Gastrocnemius medialis (tissue), 4 donors: Measurements from ENCODE around the gene TATDN3.

ENCODE experiments used
- POLR2A ChIP-seq, 2 donors: fragments of 450-650 bp; IDR thresholded peaks; one replicate each; pipeline ENCODE4 v1.6.1; 2017; ENCODE audit warnings: antibody characterized with exemption in 2 of 2, mild to moderate bottlenecking in 2 of 2, moderate library complexity in 2 of 2
- TF ChIP-seq, protein P1 (sequence below), 5 experiments: fragments of 450-650 bp in 3 of 5; fragments of 200-600 bp in 2 of 5; sonication (generic) in 2 of 5; IDR thresholded peaks in 4 of 5; conservative IDR thresholded peaks in 1 of 5; 1 replicate in 4 of 5; 2 replicates in 1 of 5; pipeline ENCODE4 v1.5.1; 2016 to 2019; ENCODE audit warnings: antibody characterized with exemption in 5 of 5, mild to moderate bottlenecking in 3 of 5, moderate library complexity in 3 of 5

DNA sequence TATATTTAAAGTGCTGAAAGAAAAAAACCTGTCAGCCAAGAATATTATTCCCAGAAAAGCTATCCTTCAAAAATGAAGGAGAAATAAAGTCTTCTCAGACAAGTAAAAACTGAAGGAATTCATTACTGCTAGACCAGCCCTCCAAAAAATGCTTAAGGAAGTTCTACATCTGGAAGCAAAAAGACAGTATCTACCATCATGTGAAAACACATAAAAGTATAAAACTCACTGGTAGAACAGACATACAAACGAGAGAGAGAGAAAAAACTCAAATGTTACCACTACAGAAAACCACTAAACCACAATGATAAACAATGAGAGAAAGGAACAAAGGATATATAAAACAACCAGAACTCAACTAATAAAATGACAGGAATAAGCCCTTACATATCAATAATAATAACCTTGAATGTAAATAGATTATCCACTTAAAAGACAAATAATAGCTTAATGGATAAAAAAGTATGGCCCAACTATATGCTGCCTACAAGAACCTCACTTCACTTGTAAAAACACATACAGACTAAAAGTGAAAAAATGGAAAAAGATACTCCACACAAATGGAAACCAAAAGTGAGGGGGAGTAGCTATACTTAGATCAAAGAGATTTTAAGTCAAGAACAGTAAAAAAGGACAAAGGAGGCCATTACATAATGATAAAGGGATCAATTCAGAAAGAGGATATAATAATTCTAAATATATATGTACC is 22.1 kb upstream of the TATDN3 start:
- TF ChIP-seq POLR2A (IDR thresholded peaks at IDR 0.05), result no peak
- TF ChIP-seq, protein P1, sequence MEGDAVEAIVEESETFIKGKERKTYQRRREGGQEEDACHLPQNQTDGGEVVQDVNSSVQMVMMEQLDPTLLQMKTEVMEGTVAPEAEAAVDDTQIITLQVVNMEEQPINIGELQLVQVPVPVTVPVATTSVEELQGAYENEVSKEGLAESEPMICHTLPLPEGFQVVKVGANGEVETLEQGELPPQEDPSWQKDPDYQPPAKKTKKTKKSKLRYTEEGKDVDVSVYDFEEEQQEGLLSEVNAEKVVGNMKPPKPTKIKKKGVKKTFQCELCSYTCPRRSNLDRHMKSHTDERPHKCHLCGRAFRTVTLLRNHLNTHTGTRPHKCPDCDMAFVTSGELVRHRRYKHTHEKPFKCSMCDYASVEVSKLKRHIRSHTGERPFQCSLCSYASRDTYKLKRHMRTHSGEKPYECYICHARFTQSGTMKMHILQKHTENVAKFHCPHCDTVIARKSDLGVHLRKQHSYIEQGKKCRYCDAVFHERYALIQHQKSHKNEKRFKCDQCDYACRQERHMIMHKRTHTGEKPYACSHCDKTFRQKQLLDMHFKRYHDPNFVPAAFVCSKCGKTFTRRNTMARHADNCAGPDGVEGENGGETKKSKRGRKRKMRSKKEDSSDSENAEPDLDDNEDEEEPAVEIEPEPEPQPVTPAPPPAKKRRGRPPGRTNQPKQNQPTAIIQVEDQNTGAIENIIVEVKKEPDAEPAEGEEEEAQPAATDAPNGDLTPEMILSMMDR (IDR thresholded peaks at IDR 0.05 in 4 of 5, conservative IDR thresholded peaks at IDR 0.05 in 1 of 5), result no peak
